ENCODE measurements around the gene COA8.
"Not testable (repeated sequence)": the region's sequence is repeated elsewhere in the genome, so short reads cannot be mapped to it uniquely, and the experiment has no call there.

The COA8 gene

DNA sequence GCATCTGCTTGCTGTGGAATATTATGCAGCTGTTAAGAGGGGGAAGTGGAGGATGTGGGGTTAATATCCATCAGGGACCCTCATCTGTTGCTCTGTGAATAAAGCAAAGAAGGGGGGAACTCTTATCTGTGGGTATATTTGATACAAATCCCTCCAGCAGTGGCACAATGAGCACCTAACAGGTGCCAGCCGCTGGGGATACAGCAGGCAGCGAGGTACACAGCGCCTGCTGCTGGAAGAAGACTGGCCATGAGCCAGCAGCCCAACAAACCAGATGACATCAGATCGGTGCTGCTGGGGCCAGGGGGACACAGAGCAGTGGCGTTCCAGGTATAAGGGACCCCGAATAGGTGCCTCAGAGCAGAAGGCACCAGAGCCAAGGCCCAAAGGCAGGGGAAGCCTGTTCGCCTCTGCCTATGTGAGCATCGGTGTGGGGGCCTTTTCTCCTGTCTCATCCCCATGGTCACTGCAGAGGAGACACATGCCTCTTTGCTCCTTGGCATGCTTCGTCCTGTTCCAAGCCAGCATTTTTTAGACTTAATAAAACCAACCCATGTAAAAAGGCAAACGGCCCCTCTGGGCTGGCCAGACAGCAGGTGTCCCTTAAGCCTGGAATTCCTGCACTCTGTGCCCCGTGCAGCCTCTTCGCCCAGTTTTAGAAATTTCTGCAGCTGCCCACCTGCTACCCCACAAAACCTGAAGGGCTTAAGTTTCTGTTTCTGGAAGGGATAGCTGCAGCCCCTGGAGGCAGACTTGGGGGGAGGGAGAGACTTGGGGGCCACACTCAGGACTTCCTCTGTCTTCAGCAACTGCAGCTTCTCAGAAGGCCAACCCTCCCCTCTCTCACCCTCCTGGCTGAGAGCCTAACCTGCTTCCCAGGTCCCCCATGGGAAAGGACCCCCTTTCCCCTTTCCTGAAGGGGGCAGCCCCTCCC is 38.5 kb upstream of the COA8 start:
- no peak for DNase-seq
- in situ Hi-C loops (cut with HindIII; ENCODE audit: low pct_ligation_motif_present, low pct_unique_long_range_greater_than_20kb, low sequenced_read_pairs): no loop called here

DNA sequence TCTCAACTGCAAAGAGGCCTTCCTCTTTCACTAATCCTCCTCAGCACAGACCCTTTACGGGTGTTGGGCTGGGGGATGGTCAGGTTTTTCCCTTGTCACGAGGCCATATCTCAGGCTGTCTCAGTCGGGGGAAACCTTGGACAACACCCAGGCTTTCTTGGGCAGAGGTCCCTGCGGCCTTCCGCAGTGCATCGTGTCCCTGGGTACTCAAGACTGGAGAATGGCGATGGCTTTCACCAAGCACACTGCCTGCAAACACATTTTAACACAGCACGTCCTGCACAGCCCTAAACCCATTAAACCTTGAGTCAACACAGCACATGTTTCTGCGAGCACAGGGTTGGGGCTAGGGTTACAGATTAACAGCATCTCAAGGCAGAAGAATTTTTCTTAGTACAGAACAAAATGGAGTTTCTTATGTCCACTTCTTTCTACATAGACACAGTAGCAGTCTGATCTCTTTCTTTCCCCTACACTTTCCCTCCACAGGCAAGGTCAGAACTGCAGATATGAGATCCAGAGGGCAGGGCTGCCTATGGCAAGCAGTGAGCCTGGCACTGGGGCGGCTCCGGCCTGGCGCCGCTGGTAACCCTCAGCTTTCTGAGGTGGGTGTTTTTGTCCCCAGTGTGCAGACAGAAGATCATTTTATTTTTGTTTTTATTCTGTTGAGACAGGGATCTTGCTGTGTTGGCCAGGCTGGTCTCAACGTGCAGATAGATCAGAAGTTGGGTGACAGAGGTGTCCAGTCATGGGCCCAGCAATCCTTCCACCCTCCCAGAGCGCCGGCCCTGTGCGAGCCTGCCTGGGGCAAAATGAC is 37.1 kb upstream of the COA8 start:
- DNase-seq; in situ Hi-C loops (cut with HindIII; ENCODE audit: low pct_ligation_motif_present, low pct_unique_long_range_greater_than_20kb, low sequenced_read_pairs): not testable (repeated sequence)

DNA sequence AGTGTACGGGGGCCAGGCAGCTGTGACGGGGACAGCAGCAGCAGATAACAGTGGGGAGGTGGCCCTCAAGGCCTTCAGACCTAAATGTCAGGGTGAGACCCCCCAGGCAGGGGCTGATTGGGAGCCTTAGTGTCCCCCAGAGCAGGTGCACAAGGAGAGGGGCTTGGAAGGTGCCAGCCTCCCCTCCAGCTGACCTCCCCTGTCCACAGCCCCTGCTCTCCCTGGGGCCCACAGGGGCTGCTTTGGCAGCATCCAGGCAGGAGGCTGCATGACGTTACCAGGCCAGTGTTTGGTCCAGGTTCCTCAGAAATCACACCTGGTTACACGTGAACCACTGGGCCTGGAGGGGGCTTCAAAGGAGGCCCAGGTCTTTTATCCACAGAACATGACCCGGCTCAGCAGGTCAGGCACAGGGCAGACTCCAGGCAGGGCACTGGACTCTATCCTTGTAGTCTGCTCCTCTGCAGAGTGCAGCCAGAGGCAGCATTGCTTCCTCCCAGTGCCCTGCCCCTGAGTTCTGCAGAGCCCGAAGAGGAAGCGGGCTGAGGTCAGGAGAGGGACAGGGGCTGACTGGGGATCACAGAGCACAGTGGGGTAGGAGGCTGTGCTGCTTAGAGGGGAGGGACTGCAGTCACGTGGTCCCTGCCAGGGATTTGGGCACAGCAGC is 36.4 kb upstream of the COA8 start:
- in situ Hi-C loops (cut with HindIII; ENCODE audit: low pct_ligation_motif_present, low pct_unique_long_range_greater_than_20kb, low sequenced_read_pairs): no loop called here
- no peak for DNase-seq

DNA sequence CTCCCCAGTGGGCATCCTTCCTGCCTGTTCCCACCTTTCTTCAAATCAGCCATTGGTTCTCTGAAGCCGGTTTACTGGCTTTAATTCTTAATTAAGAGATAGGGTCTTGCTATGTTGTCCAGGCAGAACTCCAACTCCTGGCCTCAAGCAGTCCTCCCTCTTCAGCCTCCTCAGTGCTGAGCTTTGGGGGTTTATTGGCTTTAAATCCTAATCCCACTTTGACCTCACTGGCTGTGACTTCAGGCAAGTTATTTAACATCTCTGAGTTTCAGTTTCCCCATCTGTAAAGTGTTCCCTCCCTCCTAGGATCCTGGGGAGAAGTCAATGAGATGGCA is 35.9 kb upstream of the COA8 start:
- in situ Hi-C loops (cut with HindIII; ENCODE audit: low pct_ligation_motif_present, low pct_unique_long_range_greater_than_20kb, low sequenced_read_pairs): no loop called here
- no peak for DNase-seq

DNA sequence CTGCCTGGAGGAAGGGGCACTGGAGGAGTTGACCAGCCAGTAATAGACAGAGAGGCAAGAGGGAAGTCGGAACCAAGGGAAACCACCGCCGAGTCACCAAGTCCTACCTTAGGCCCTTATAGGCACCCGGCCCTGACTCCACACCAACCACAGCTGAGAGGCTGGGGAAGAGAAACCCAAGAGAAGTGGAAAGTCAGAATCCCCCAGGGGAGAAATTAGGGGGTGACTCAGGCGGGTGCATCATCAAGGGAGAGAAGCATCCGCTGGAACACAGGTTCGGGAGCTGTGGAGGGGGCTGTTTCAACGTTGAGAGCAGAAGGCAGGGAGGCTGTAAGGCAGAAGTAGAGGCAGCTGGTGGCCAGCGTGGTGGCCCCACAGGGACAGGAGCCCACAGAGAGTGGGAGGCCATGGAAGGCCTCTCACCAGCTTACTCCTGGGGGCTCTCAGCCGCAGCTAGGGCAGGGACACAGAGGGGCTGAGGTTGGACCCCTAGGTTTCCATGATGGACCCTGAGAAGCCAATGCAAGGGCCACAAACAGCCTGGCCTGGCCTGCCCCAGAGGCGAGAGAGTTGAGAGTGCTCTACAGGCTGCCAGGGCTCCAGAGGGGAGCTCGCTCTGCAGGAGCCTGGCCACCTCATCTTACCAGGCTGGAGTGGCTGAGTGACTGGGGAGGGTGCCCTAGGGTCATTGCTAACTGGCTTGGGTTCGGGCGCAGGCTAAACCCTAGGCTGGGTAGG is 35.2 kb upstream of the COA8 start:
- in situ Hi-C loops (cut with HindIII; ENCODE audit: low pct_ligation_motif_present, low pct_unique_long_range_greater_than_20kb, low sequenced_read_pairs): no loop called here
- DNase-seq: peak; percentile 46

DNA sequence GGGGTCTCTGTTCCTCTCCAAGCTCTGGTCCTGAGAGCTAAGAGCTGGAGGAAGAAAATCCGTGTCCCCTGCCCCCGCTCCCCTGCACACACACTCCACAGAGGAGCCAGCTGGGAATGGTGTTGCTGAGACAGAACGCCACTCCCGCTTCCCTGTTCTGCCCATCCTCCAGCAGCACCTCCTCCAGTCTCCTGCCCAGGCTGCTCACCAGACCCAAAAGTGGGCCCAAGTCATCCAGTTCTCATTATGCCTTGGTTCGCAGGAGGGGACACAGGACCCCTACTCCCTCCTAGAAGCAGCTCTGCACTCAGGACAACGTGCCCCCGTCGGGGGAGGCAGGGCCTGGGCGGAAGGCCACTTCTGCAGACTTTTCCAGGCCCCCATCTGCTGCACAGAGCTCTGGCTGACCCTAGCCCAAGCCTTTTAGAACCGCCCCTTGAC is 34.6 kb upstream of the COA8 start:
- DNase-seq: peak; percentile 35
- in situ Hi-C loops (cut with HindIII; ENCODE audit: low pct_ligation_motif_present, low pct_unique_long_range_greater_than_20kb, low sequenced_read_pairs): no loop called here

DNA sequence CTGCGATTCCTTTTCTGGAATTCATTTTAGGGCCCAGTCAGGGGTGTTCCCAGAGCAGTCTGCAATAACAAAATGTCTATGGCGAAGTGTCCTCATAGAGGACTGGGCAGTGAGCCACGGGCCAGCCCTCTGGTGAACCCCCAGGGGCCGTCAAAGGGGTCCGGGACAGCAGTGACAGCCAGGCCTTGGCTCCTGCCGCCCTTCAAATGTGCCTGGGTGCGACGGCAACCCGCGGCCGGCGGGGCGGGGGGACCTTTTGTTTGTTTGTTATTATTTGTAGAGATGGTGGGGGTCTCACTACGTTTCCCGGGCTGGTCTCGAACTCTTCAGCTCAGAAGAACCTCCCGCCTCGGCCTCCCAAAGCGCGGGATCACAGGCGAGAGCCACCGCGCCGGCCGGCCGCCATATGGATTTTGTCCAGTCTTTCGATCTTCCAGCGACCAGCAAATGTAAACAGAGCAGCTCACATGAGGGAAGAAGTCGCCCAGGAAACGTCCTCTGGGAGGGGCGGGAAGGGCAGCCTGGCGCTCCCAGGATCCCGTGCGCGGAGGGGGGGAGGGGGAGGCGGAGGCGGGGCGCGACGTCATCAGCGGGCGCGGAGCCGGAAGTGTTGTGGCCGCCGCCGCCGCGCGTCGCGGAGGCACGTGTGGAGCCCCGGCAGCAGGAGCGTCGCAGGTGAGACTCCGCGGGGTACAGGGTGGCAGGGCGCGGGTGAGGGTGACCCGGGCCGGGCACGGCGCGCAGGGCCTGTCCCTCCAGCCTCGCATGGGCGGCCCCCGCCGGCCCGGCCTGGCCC is 34.0 kb upstream of the COA8 start, which contains the start of gene TRMT61A:
Gene TRMT61A, plus strand, starts transcription at position 610 of the 796 bp plus-strand sequence. CDS start 783 bp downstream, outside the sequence.
- peak; percentile 87 for DNase-seq
- in situ Hi-C loops (cut with HindIII; ENCODE audit: low pct_ligation_motif_present, low pct_unique_long_range_greater_than_20kb, low sequenced_read_pairs): no loop called here

DNA sequence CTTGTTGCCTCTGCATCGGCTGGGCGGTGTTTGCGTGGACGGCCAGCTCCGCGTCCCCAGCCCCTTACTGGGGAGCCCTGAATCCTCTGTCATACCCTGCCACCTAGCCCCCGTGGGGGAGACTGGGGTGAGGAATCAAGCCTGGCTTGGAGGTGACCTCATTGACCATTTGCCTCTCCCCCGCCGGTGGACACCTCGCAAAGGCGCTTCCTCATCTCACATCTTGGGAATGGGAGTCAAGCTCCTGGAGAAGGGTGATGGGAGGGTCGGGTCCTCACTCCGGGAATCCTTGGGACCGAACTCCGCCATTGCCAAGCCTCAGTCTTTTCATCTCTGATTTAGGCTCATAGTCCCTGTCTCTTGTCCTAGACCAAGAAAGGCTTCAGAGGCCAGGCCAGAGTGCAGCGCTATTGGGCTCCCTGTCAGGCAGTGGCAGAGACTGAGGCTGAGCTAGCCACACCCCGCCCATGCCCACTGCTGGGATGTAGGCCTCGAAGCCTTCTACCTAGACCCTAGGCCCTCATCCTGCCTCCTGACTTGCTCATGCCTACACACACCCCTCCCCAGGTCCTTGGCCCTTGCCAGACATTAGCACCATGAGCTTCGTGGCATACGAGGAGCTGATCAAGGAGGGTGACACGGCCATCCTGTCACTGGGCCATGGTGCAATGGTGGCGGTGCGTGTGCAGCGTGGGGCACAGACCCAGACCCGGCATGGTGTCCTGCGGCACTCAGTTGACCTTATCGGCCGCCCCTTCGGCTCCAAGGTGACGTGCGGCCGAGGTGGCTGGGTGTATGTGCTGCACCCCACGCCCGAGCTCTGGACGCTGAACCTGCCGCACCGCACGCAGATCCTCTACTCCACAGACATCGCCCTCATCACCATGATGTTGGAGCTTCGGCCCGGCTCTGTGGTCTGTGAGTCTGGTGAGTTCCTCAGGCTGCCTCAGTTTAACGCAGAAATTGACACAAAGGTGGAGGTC is 33.1 kb upstream of the COA8 start:
- no peak for DNase-seq
- in situ Hi-C loops (cut with HindIII; ENCODE audit: low pct_ligation_motif_present, low pct_unique_long_range_greater_than_20kb, low sequenced_read_pairs): no loop called here

DNA sequence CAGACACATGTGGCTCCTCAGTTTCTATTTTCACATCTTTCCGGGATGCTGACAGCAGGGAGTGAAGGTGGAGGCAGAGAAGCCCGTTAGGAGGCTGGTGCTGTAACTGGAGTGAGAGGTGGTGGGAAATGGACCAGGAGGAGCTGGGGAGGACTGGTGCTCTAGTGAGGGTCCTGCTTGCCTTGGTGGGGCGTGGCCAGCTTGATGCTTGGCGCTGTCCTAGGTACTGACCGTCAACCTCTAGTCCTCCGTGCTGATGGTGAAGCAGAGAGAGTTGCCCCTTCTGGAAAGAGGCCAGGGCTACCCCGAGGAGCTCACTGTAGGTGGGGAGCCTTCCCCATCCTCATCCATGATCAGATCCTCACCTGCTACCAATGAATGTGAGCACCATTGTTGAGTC is 32.4 kb upstream of the COA8 start:
- in situ Hi-C loops (cut with HindIII; ENCODE audit: low pct_ligation_motif_present, low pct_unique_long_range_greater_than_20kb, low sequenced_read_pairs): no loop called here
- no peak for DNase-seq

DNA sequence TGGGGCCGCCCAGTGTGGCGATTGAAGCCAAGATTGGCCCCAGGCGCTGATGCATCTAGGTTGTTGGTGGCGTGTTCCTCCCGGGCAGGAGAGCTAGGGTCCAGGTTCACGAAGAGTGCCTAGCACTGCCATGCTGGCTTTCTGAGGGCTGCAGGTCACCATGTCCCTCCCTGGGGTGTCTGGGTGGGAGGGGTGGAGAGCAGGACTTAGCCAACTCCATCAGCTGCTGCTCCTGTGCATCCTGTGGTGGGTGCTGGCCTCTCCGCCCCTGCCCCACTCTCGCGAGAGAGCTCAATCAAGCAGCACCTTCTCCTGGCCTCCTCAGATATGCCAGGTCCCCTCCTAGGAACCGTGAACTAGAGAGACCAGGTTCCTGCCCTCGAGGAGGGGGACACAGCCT is 31.9 kb upstream of the COA8 start:
- DNase-seq: no peak
- in situ Hi-C loops (cut with HindIII; ENCODE audit: low pct_ligation_motif_present, low pct_unique_long_range_greater_than_20kb, low sequenced_read_pairs): no loop called here

DNA sequence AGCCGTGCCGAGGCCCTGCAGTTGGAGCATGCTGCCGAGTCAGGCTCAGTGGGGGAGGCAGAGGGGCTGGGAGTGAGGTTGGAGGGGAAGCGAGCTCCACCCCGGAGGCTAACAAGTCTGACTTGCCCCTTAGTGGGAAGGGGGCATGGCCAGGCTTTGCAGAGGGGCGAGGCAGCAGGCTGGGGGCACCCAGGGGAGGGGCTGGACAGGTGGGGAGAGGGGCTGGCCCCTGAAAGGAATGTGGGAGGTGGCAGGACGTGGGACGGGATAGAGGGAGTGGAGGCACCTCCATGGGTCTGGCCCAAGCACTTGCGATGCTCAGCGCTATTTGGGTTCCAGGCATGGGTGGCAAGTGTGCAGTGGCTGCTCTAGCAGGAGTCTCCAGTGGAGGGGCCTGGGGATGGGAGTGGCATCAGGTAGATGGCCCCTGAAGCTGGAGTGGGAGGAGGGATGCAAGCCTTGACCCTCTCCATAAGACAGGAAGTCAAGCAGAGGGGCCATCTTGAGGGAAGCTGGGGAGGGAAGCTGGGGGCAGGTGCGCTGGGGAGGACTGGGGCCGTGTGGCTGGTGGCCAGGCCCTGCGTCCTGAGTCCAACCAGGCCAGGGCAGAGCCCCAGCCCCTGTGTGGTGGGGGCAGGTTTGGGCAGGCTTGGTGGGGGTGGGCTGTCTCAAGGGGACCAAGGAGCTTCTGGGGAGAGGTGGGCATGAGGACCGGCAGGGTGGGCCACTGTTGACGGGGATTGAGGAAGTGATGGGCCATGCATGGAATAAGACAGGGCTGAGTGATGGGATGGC is 31.1 kb upstream of the COA8 start:
- DNase-seq: no peak
- in situ Hi-C loops (cut with HindIII; ENCODE audit: low pct_ligation_motif_present, low pct_unique_long_range_greater_than_20kb, low sequenced_read_pairs): no loop called here

DNA sequence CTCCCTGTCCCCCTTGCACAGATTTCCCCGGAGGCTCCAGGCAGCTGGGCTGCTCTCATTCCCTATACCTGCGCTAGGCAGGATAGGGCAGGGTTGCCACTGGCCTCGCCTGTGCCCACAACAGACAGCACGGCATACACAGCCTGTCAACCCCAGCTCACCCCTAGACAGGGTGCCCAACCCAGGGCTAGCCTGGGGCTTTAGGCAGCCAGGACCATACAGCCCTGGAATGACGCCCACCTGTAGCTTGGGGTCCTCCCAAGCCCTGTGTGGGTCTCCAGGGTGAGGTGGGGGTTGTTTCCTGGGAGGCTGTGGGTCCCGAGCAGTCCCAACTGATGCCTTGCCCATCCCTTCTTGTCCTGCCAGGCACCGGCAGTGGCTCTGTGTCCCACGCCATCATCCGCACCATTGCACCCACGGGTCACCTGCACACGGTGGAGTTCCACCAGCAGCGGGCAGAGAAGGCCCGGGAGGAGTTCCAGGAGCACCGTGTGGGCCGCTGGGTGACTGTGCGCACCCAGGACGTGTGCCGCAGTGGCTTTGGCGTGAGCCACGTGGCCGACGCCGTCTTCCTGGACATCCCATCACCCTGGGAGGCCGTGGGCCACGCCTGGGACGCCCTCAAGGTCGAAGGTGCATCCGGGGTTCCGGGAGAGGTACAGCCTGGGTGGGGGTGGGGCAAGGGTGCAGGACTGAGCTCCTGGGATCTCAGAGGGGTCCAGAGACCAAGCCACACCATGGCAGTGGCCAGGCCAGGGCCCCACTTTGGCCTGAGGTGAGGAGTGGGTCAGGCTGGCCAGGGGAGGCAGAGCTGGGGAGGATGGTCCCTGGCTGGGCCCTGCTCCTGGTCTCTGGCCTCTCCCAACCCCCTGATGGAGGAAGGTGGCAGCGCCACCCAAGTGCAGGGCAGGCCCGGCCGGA is 30.3 kb upstream of the COA8 start:
- in situ Hi-C loops (cut with HindIII; ENCODE audit: low pct_ligation_motif_present, low pct_unique_long_range_greater_than_20kb, low sequenced_read_pairs): no loop called here
- no peak for DNase-seq

DNA sequence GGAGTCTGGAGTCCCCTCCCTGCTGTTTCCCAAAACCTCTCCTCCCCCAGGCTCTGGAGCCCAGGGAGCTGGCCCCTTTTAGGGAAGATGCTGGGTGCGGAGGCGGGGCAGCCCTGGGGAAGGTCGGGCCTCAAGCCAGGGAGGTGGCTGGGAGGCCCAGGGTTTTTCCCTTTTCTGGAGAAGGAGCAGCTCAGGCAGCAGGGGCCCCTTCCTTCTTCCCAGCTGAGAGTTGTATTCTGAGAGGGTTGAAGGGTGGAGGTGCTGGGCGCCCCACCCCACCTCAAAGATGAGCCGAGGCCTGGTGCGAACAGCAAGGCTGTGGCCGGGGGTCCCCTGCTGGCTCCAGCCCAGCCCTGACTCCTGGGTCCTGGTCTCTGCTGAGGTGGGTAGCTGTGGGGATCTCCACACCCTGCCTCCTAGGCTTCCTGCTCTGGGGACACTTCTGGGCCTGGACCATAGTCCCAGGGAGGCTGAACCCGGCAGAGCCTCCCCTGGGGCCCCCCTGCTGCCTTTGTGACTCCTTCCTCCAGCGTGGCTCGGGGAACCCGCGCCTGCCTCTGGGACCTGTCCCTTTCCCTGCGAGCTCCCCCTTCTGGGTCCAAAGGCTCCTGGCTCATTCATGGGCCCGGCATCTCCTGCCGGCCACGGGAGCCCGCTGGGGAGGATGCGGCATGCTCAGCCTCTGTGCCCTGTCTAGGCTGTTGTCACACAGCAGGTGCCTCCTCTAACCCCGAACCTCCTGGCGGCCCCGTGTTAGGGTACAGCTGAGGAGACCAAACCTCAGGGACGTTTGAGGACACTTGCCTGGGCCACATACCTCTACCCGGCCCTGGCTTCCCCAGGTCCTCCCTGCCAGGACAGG is 29.4 kb upstream of the COA8 start:
- no peak for DNase-seq
- in situ Hi-C loops (cut with HindIII; ENCODE audit: low pct_ligation_motif_present, low pct_unique_long_range_greater_than_20kb, low sequenced_read_pairs): no loop called here

DNA sequence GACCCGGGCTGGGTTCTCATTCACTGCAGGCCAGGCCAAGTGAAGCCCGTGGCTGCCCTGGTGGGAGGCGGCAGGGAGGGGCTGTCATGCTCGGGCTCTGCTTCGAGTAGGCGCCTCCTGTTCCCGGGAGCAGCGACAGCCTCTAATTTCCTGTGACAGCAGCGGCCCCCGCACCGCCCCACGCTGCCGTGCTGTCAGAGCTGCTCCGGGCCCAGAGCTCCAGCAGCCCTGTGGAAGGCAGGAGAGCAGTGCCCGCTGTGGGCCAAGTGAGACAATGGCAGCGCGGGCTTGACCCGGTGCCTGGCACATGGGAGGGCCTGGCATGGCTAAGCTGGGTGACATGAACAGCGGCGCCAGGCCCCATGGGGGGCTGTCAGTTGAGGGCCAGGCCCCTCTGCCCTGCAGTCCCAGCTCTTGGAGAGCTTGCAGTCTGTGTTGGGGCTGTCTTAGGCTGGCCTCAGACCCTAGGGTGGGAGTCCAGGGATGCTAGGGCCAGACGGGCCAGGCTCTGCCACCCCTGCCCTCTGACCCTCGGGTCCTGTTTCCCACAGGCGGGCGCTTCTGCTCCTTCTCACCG is 28.7 kb upstream of the COA8 start:
- in situ Hi-C loops (cut with HindIII; ENCODE audit: low pct_ligation_motif_present, low pct_unique_long_range_greater_than_20kb, low sequenced_read_pairs): no loop called here
- DNase-seq: no peak
